ENCODE results near the gene ID2. TPM values are rescaled to one million over a fixed set of nuclear protein-coding genes. Genes with fewer than 3 reads are reported as not detected.

The ID2 gene
- total RNA-seq, 1 experiment from 2014 or later: 249 TPM

GRCh38 chr2:8667896-8668512 lies 13.9 kb upstream of the ID2 start:
- ChIA-PET POLR2A (ENCODE audit: low non-redundant PET) (no interaction called here), CTCF (no interaction called here)
- Histone ChIP-seq H3K9me3 (ENCODE audit: low read depth, low read length, poor library complexity, severe bottlenecking) (no peaks in the 10 kb centered on the region), H3K27me3 (replicated peaks; ENCODE audit: insufficient read depth, low read depth, low read length, poor library complexity) (no peaks in the 10 kb centered on the region), H3K36me3 (ENCODE audit: insufficient read depth, low read length, poor library complexity, severe bottlenecking) (no peaks in the 10 kb centered on the region), H3K27ac (ENCODE audit: low read depth, low read length, poor library complexity, severe bottlenecking) (no peak overlapping the region), H3K4me1 (ENCODE audit: insufficient read depth, low read length, poor library complexity, severe bottlenecking) (no peaks in the 10 kb centered on the region), H3K4me3 (ENCODE audit: low read depth, low read length, poor library complexity, severe bottlenecking) (no peak overlapping the region)
- no peak for DNase-seq (ENCODE audit: low spot score)
- no peak for TF ChIP-seq CTCF (conservative IDR thresholded peaks at IDR 0.05; ENCODE audit: low read depth, low read length)
- no peak for TF ChIP-seq EZH2 (IDR thresholded peaks at IDR 0.05; ENCODE audit: borderline replicate concordance, low read depth, low read length, poor library complexity, severe bottlenecking)
- BruUV-seq (replicated peaks): no TSS peak
- intact Hi-C loops (cut with micrococcal nuclease; ENCODE audit: unreplicated experiment): no loop called here

- no TSS peak for BruUV-seq (replicated peaks)
- intact Hi-C loops (cut with micrococcal nuclease; ENCODE audit: unreplicated experiment): no loop called here
- no peak for TF ChIP-seq CTCF (conservative IDR thresholded peaks at IDR 0.05; ENCODE audit: low read depth, low read length)
- no peak for TF ChIP-seq EZH2 (IDR thresholded peaks at IDR 0.05; ENCODE audit: borderline replicate concordance, low read depth, low read length, poor library complexity, severe bottlenecking)
- H3K4me3 ChIP-seq (ENCODE audit: low read depth, low read length, poor library complexity, severe bottlenecking): no peak overlapping the region
- H3K9me3 ChIP-seq (ENCODE audit: low read depth, low read length, poor library complexity, severe bottlenecking): peaks cover 4% of the 10 kb centered on the region
- no peaks in the 10 kb centered on the region for H3K4me1 ChIP-seq (ENCODE audit: insufficient read depth, low read length, poor library complexity, severe bottlenecking)
- H3K36me3 ChIP-seq (ENCODE audit: insufficient read depth, low read length, poor library complexity, severe bottlenecking): no peaks in the 10 kb centered on the region
- DNase-seq (ENCODE audit: low spot score): no peak
- ChIA-PET POLR2A (ENCODE audit: low non-redundant PET) (no interaction called here), CTCF (no interaction called here)
- H3K27ac ChIP-seq (ENCODE audit: low read depth, low read length, poor library complexity, severe bottlenecking): no peak overlapping the region
- no peaks in the 10 kb centered on the region for H3K27me3 ChIP-seq (replicated peaks; ENCODE audit: insufficient read depth, low read depth, low read length, poor library complexity)
Measured at GRCh38 chr2:8669157-8669817, 12.6 kb upstream of the ID2 start.

- Histone ChIP-seq H3K9me3 (ENCODE audit: low read depth, low read length, poor library complexity, severe bottlenecking) (peaks cover 5% of the 10 kb centered on the region), H3K4me1 (ENCODE audit: insufficient read depth, low read length, poor library complexity, severe bottlenecking) (no peaks in the 10 kb centered on the region), H3K36me3 (ENCODE audit: insufficient read depth, low read length, poor library complexity, severe bottlenecking) (no peaks in the 10 kb centered on the region), H3K27ac (ENCODE audit: low read depth, low read length, poor library complexity, severe bottlenecking) (no peak overlapping the region), H3K27me3 (replicated peaks; ENCODE audit: insufficient read depth, low read depth, low read length, poor library complexity) (no peaks in the 10 kb centered on the region), H3K4me3 (ENCODE audit: low read depth, low read length, poor library complexity, severe bottlenecking) (no peak overlapping the region)
- ChIA-PET CTCF (interaction anchor here (0.6 kb wide), 1 partner anchor 1522 kb away, joined by 15 read pairs; no protein-coding TSS in a partner anchor), POLR2A (ENCODE audit: low non-redundant PET) (interaction anchor here (0.6 kb wide), 1 partner anchor 11 kb away, joined by 3 read pairs; no protein-coding TSS in a partner anchor)
- BruUV-seq (replicated peaks): no TSS peak
- intact Hi-C loops (cut with micrococcal nuclease; ENCODE audit: unreplicated experiment): no loop called here
- TF ChIP-seq CTCF (conservative IDR thresholded peaks at IDR 0.05; ENCODE audit: low read depth, low read length) (no peak), EZH2 (IDR thresholded peaks at IDR 0.05; ENCODE audit: borderline replicate concordance, low read depth, low read length, poor library complexity, severe bottlenecking) (no peak)
- no peak for DNase-seq (ENCODE audit: low spot score)
Measured at GRCh38 chr2:8670580-8670979, 11.3 kb upstream of the ID2 start.
